Parathyroid adenoma (tissue), 2 donors: ENCODE results near the gene KRTAP9-2.

ENCODE experiments used
- H2AFZ ChIP-seq: fragments of 300-600 bp; sonication (generic); one replicate; pipeline ENCODE4 v1.7.0; 2017; ENCODE audit warnings: antibody characterized with exemption, mild to moderate bottlenecking
- H3K27ac ChIP-seq: fragments of 300-600 bp; sonication (generic); one replicate; pipeline ENCODE4 v1.7.0; 2017
- H3K27me3 ChIP-seq: fragments of 300-600 bp; sonication (generic); one replicate; pipeline ENCODE4 v1.7.0; 2017; ENCODE audit warnings: low read length; ENCODE audit not compliant: control insufficient read depth, insufficient read depth
- H3K36me3 ChIP-seq: fragments of 300-600 bp; sonication (generic); one replicate; pipeline ENCODE4 v1.7.0; 2017; ENCODE audit warnings: low read length; ENCODE audit not compliant: control insufficient read depth, insufficient read depth
- H3K4me1 ChIP-seq: fragments of 300-600 bp; sonication (generic); one replicate; pipeline ENCODE4 v1.7.0; 2017; ENCODE audit warnings: control low read depth
- H3K4me2 ChIP-seq: fragments of 300-600 bp; sonication (generic); one replicate; pipeline ENCODE4 v1.7.0; 2017; ENCODE audit warnings: low read length
- H3K4me3 ChIP-seq: fragments of 300-600 bp; sonication (generic); one replicate; pipeline ENCODE4 v1.7.0; 2017; ENCODE audit warnings: low read depth, low read length
- H3K79me2 ChIP-seq: fragments of 300-600 bp; sonication (generic); one replicate; pipeline ENCODE4 v1.7.0; 2017; ENCODE audit warnings: control low read depth
- H3K9ac ChIP-seq: fragments of 300-600 bp; sonication (generic); one replicate; pipeline ENCODE4 v1.7.0; 2017; ENCODE audit warnings: mild to moderate bottlenecking
- H3K9me3 ChIP-seq: fragments of 300-600 bp; sonication (generic); one replicate; pipeline ENCODE4 v1.7.0; 2017; ENCODE audit warnings: low read length; ENCODE audit not compliant: control insufficient read depth
- TF ChIP-seq, protein P1 (sequence below): fragments of 300-600 bp; sonication (generic); IDR thresholded peaks from one replicate; pipeline ENCODE4 v1.7.0; 2017; ENCODE audit warnings: antibody characterized with exemption, mild to moderate bottlenecking
- donor health status: primary hyperparathyroidism.

The KRTAP9-2 gene

DNA sequence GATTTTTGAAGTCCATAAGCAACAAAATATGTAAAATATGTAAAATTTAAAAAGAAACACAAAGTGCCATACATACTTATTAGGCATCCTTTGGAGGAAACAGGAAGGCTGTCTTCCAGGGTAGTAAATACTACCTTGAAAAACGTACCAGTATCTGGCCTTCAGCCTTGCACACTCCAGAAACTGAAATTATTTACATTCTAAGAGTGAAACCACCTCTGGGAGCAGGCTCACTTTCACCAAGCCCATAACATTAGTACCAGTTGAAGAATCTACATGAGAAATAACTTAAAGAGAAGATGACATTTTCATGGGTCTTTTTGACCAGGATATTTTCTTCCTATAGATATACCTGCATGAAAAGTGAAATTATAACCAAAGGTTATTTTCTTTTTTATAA is 30.4 kb upstream of the KRTAP9-2 start:
- Histone ChIP-seq H3K36me3 (no peaks in the 10 kb centered on the region), H3K4me2 (no peak overlapping the region), H2AFZ (no peak overlapping the region), H3K9me3 (no peaks in the 10 kb centered on the region), H3K4me3 (no peak overlapping the region), H3K79me2 (no peaks in the 10 kb centered on the region), H3K9ac (no peak overlapping the region), H3K4me1 (no peaks in the 10 kb centered on the region), H3K27ac (no peak overlapping the region), H3K27me3 (no peaks in the 10 kb centered on the region)
- TF ChIP-seq, protein P1, sequence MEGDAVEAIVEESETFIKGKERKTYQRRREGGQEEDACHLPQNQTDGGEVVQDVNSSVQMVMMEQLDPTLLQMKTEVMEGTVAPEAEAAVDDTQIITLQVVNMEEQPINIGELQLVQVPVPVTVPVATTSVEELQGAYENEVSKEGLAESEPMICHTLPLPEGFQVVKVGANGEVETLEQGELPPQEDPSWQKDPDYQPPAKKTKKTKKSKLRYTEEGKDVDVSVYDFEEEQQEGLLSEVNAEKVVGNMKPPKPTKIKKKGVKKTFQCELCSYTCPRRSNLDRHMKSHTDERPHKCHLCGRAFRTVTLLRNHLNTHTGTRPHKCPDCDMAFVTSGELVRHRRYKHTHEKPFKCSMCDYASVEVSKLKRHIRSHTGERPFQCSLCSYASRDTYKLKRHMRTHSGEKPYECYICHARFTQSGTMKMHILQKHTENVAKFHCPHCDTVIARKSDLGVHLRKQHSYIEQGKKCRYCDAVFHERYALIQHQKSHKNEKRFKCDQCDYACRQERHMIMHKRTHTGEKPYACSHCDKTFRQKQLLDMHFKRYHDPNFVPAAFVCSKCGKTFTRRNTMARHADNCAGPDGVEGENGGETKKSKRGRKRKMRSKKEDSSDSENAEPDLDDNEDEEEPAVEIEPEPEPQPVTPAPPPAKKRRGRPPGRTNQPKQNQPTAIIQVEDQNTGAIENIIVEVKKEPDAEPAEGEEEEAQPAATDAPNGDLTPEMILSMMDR, result no peak

DNA sequence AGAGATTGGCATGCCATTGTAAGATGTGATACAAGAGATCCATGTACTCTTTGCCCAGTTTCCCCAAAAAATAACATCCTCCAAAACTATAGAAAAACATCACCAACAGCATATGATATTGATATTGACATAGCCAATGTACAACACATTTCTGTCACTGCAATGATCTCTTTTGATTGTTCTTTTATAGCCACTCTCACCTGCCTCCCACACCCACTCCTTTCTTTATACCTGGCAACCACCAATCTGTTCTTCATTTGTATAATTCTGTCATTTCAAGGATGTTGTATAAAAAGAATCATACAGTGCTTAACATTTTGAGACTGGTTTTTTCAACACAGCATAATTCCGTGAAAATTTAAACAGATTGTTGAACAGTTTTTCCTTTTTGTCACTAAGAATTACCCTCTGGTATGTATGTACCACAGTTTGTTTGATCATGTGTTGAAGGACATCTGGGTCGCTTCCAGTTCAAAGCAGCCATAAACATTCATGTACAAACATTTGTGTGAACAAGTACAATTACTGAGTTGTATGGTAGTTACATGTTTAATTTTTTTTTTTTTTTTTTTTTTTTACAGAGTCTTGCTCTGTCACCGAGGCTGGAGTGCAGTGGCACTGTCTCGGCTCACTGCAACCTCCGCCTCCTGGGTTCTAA is 26.9 kb upstream of the KRTAP9-2 start:
- Histone ChIP-seq H3K9me3 (no peaks in the 10 kb centered on the region), H3K27me3 (no peaks in the 10 kb centered on the region), H3K27ac (no peak overlapping the region), H3K79me2 (no peaks in the 10 kb centered on the region), H3K9ac (no peak overlapping the region), H3K4me2 (no peak overlapping the region), H3K4me3 (no peak overlapping the region), H3K36me3 (no peaks in the 10 kb centered on the region), H3K4me1 (no peaks in the 10 kb centered on the region), H2AFZ (no peak overlapping the region)
- TF ChIP-seq, protein P1, result no peak

DNA sequence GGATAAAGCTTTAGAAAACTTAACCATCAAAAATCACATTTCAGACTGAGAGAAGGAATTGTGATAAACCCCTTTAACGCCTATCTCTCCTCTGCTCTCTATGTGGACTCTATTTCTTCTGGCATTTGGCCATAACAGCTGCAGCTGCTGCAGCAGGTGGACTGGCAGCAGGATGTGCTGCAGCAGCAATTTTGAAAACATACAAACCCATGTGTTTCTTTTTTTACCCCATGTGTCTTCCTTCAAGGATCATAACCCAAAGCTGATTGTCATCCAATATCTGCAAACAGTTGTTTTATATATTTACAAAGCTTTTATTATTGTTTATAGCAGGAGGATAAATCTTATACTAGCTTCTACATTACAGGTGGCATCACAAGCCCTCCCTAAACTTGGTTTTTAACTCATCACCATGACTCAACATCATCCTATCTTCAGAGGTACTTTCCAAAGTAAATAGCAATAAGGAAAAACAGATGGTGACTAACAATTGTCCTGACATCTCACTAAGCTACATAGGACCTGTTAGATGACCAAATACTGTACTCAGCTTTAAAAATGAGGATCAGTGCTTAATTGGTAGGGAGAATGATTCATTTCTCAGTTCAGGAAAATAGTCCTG is 14.5 kb upstream of the KRTAP9-2 start:
- H3K4me1 ChIP-seq, result no peaks in the 10 kb centered on the region
- no peaks in the 10 kb centered on the region for H3K79me2 ChIP-seq
- no peak overlapping the region for H3K4me2 ChIP-seq
- TF ChIP-seq, protein P1, result no peak
- no peak overlapping the region for H3K4me3 ChIP-seq
- no peak overlapping the region for H3K27ac ChIP-seq
- H3K9me3 ChIP-seq, result no peaks in the 10 kb centered on the region
- no peaks in the 10 kb centered on the region for H3K27me3 ChIP-seq
- no peak overlapping the region for H2AFZ ChIP-seq
- no peaks in the 10 kb centered on the region for H3K36me3 ChIP-seq
- no peak overlapping the region for H3K9ac ChIP-seq

DNA sequence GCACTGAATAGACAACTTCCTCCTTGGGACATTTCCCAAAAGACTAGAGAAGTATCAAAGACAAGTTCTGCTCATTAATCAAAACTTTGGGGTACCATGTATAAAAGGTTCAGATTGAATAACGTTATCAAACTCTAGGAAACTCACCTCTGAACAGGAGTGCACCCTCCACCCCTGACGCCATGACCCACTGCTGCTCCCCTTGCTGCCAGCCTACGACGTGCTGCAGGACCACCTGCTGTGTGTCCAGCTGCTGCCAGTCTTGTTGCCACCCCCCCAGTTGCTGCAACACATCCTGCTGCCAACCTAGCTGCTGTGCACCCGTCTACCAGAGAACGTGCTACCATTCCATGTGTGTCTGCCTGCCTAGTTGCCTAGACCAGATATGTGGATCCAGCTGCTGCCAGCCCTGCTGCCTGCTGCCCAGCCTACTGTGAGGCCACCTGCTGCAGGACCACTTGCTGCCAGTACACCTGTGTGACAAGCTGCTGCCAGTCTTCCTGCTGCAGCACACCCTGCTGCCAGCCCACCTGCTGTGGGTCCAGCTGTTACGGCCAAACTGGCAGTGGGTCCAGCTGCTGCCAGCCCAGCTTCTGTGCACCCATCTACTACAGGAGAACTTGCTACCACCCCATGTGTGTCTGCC is 13.8 kb upstream of the KRTAP9-2 start:
- H2AFZ ChIP-seq, result no peak overlapping the region
- no peaks in the 10 kb centered on the region for H3K79me2 ChIP-seq
- no peaks in the 10 kb centered on the region for H3K27me3 ChIP-seq
- H3K27ac ChIP-seq, result no peak overlapping the region
- TF ChIP-seq, protein P1, result no peak
- no peak overlapping the region for H3K4me2 ChIP-seq
- no peak overlapping the region for H3K9ac ChIP-seq
- no peak overlapping the region for H3K4me3 ChIP-seq
- H3K9me3 ChIP-seq, result no peaks in the 10 kb centered on the region
- no peaks in the 10 kb centered on the region for H3K4me1 ChIP-seq
- no peaks in the 10 kb centered on the region for H3K36me3 ChIP-seq
